PC-9 (cell line): ENCODE results near the gene MICALL2.

Source experiments
- EZH2 ChIP-seq: fragments of 200-600 bp; sonication (generic); IDR thresholded peaks from 2 replicates; pipeline ENCODE4 v1.8.0; 2017; ENCODE audit warnings: antibody characterized with exemption, low read depth
- TF ChIP-seq, protein P1 (sequence below): fragments of 200-600 bp; sonication (generic); conservative IDR thresholded peaks from 2 replicates; pipeline ENCODE4 v1.6.1; 2017; ENCODE audit warnings: mixed run types, antibody characterized with exemption, mild to moderate bottlenecking, moderate library complexity

DNA sequence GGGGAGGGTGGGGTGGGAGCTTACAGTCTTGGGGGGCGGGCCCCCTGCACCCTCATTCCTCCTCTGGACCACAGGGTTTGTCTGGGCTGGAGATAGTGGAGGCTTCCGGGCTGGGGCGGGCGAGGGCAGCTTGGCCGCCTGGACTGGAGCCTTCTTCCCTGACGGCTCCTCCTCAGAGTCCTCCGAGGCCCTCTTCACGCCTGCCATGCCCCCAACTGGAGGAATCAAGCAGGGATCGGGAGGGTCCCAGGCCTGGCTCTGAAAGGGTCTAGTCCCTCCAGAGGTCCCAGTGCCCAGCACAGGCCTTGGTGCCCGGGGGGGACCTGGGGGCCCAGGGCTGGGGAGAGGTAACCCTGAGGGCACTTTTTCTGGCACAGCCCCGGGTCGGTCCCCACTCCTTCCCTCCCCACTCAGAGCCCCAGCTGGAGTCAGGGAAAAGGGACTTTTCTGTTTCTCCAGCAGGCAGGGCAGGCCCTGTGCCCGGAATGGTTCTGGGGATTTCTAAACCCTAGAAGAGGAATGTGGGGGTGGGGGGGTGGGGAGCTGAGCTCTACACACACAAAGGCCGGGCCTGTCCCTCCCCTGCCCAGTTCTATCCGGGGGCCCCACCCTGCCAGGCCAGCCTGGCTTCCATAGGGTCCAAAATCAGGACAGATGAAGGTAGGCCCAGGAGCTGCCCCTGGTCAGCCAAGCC, 11.6 kb downstream of the MICALL2 start:
- TF ChIP-seq, protein P1, sequence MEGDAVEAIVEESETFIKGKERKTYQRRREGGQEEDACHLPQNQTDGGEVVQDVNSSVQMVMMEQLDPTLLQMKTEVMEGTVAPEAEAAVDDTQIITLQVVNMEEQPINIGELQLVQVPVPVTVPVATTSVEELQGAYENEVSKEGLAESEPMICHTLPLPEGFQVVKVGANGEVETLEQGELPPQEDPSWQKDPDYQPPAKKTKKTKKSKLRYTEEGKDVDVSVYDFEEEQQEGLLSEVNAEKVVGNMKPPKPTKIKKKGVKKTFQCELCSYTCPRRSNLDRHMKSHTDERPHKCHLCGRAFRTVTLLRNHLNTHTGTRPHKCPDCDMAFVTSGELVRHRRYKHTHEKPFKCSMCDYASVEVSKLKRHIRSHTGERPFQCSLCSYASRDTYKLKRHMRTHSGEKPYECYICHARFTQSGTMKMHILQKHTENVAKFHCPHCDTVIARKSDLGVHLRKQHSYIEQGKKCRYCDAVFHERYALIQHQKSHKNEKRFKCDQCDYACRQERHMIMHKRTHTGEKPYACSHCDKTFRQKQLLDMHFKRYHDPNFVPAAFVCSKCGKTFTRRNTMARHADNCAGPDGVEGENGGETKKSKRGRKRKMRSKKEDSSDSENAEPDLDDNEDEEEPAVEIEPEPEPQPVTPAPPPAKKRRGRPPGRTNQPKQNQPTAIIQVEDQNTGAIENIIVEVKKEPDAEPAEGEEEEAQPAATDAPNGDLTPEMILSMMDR = no peak
- TF ChIP-seq EZH2 = no peak
